M059J (cell line): ENCODE results near the gene CHSY3. TPM values are rescaled to one million over a fixed set of nuclear protein-coding genes. Genes with fewer than 3 reads are reported as not detected.

Experiments used
- DNase-seq: peaks from one replicate; pipeline ENCODE4 v3.0.0-alpha.2; 2012; ENCODE audit warnings: low read depth
- total RNA-seq: library from RNA; depleted of rRNA; stranded (reverse); fragments of >200 nt; shearing (Covaris generic); gene quantifications from 2 replicates; pipeline ENCODE4 v1.2.3, GENCODE V29; 2014

CHSY3 gene
- total RNA-seq, 1 experiment from 2014 or later = 0.02 TPM

DNA sequence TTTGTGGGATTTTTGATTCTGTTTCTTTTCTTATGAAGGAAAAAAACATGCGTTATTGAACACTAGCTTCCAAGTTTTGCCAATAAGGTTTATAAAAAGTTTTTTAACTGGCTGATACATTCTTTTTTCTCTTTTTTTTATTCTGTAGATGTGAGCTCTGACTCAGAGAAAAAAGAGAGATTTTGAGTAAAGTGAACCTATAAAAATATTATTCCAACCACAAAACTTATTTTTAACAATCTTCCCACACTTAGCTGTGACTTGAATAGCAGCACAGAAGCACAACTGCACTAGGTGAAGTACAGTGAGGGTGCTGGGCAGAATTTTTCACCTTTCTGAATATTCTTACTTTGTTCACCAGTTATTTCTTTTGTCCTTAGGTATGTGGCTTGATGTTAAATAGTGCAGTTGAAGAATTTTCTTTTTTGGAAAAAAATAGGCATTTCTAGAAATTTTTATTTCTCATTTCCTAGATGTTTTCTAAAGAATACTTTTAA, 41.6 kb downstream of the CHSY3 start:
- DNase-seq = no peak

DNA sequence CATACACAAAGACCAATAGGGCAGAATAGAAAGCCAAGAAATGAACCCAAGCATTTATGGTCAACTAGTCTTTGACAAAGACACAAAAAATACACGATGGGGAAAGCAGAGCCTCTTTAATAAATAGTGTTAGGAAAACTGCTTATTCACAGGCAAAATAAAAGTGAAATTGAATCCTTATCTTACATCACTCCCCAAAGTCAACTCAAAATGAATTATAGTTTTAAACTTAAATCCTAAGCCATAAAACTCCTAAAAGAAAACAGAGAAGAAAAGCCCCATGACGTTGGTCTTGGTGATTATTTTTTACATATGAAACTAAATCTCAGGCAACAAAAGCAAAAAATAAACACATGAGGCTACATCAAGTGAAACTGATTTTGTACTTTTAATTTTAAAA, 46.8 kb downstream of the CHSY3 start:
- no peak for DNase-seq

DNA sequence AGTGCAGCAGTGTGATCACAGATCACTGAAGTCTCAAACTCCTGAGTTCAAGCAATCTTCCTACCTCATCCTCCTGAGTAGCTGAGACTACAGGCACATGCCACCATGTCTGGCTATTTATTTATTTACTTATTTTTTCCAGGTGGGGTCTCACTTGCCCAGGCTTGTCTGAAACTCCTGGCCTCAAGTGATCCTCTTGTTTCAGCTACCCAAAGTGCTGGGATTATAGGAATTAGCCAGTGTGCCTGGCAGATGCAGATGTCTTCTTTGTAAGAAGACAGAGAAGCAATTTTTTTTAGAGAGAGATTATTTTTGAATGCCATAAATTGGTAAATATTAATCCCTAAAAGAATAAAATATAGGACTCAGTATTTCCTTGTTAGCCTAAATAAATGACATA, 54.3 kb downstream of the CHSY3 start:
- DNase-seq = no peak

DNA sequence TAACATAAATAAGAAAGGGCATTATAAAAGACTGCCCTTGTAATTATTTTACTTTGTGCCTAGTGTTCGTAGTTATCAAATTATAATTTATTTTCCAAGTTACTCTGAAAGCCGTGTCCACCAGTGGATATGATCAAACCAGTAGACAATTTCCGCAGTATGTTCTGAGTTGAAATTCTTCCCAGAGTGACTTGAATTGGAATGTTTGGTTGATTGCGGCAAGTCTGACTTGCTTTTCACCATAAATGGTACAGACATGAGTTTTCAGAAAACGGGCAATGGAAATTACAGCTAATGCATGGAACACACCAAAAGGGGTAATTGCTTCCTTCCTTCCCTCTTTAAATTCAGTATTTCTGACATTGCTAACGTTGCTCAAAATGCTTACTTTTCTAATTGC, 56.6 kb downstream of the CHSY3 start:
- no peak for DNase-seq

DNA sequence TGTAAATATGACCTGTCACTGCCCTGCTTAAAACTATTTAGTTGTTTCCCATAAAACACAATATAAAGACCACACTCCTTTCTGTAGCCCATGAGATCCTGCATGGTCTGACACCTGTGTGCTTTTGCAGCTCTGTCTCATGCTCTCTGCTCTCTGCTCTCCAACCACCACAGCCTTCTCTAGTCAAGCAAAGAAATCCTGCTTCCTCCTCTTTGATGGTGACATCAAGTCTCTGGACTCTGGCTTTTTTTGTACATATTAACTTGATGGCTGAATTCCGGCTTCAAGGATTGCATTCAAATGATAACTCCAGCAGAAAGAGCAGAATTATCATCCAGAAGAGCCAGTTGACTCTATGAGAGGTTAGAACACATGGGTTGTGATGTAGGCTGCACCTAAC, 58.2 kb downstream of the CHSY3 start:
- no peak for DNase-seq

DNA sequence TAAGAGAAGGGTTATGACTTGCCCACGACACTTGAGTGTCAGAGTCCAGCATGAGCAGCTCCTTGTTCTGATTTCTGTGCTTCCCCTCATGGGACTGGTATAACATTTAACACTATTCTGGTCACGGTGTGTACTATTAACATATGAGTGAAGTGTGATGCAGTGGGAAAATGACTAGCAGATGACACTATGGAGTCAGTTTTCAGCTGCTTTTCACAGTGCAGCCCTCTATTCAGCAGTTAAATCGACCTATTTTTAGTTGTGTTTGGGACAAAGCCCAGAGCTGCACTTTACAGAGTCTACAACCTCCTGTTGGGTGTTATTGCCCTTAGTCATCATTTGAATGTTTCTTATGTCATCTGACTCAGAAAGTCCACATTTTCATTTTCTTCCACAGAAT, 59.1 kb downstream of the CHSY3 start:
- DNase-seq = peak; percentile 1

DNA sequence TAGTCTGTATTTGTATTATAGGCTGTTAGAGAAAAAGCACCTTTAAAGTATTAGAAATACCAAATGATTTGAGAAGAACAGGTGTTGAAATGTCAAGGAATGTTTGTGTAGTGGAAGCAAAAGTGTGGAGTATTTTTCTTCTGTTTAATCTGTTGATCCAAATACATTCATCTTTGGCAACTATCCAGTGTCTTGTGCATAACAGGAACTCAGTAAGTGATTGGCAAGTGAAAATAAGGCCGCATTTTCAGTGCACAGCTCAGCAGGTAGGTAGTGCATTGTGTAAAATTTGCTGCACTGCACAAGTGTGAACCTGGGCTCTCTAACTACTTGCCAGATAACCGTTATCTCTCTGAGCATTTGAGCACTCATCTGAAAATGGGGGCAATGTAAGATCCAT, 61.8 kb downstream of the CHSY3 start:
- DNase-seq = no peak

DNA sequence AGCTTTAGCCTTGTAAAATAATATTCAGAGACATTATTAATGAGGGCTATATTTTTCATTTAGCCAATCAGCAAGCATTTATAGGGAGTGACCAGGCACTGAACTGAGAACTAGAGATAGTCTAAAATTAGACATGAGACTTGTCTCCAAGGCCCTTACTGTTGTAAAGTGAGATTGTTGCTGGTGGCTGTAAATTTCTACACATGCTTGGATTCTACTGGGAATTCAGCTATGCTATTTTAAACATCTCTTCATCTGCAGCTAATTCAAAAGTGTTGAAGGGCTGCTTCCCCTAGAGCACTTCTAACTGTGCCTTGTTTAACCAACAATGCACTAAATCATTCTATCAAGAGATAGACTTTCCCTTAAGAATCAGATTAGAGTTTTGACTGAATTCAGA, 67.4 kb downstream of the CHSY3 start:
- DNase-seq = no peak

DNA sequence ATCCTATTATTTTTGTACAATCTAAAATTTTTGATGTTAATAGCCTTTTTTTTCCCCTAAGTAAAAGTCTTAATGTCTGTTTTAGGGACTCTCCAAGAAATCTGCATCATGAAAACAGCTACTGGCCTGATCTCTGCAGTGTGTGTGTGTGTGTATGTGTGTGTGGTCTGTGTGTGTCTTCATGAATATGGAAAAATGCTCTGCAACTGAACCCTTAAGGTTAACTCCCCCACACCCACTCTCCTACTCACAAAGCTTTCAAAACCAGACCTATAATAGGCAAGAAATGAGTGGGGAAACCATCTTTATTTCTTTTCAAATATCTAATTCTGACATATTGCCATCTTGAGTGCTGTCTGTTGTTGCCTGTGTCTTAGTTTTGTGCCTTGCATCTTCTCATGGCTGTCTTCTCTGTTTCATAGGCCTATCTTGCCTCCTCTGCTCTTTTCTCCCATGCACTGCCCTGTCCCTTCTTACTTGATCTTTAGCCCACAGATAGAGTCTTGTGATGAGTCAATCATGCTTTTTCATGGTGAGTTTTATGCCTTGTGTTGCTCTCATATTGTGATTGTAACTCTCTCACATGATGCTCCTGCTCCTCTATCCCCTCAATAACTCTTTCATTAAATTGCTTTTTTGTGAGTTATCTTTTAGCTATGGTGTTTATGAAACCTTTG, 68.3 kb downstream of the CHSY3 start:
- no peak for DNase-seq

DNA sequence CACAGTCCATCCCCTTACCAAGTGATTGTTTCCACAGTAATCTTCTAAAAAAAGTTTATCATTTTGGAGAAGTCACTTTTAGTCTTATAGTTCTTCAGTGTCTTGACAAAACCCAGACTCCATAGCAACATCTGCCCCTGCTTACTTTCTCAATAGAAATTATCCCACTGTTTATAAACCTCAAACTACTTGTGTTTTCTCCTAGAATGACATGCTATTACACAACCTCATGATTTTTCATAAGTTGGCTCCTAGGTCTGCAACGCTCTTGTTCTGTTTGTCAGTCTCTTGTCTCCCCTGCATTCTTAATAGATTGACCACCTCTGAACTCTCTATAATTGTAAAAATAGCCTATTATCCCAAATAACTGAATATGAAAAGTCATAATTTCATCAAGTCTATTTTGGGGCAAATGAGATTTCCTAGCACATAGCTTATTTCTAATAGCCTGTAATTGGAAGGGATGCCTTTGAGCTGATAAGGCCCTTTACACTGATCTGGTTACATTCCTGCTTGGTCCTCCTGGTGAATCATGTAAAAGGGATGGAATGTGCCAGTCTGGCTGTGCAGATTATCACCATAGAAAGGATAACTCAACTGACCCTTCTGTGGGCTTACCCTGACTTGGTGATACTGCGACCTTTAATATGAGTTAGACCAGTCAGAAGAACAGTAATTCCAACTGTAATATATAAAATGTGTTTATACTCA, 69.6 kb downstream of the CHSY3 start:
- DNase-seq = no peak

DNA sequence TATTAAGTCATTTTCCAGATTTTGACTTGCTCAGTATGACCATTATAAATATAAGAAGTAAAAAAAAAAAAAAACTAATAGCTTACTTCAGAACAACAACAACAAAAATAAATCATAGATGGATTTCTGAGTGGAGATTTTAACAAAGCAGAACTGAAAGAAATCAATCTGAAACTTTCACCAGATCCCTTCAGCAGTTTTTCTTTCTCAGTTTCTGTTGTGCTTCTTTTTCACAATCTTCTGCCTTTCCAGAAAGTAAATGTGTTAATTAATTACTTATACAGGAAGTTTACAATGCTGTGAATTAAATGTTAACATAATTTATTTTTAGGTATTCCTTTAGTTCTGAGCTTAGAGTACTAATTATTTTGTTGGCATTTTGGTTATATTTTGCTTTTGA, 73.5 kb downstream of the CHSY3 start:
- DNase-seq = no peak

DNA sequence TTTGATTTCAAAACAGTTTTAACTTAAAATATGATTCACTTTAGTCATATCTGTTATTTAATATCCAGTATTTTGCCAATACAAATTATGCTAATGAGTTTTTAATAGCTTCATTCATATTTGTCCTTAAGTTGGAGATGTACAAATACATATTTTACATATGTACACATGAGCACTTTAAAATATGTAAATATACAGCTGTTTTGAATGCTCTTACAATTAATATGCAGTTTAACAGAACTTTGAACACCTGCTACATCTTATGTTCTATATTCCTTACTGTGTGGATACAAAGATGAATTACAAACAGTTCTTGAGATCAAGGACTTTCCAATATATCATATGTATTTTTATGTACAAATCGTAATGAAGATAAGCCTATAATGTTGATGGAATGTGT, 74.0 kb downstream of the CHSY3 start:
- DNase-seq = no peak

DNA sequence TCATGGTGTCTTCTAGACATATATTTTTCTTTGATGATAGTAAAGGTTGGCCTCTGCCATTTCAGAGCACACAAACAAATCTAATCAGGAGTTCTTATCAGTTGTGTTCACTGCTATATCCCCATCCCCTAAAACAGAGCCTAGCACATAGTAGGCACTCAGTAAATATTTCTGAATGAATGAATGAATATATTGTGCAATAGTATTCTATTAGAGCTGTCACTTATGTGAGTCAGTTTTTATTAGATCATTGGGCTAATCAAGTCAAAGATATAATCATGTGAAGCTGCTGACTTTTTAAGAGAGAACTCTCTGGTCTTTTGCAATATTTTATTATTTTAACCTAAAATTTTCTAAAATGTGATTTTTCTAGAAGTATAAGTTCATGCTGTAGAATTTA, 84.2 kb downstream of the CHSY3 start:
- DNase-seq = no peak

DNA sequence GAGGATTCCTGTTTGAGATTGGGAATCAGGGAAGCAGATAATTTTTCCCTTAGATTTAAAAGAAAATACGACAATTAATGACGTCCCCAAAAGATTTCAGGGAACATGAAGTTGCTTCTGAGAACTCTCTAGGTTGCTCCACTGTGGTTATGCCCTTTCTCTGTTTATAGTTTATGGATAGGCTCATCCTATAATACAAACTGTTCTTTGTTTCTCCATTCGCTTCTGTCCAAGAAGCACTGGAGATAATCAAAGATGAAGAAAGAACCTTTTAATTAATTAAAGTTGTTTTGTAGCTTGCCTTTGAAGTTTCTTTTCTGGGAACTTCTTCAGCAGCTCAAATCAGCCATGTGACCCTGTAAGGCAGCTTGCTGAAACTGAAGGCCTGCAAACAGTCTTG, 87.5 kb downstream of the CHSY3 start:
- DNase-seq = no peak

DNA sequence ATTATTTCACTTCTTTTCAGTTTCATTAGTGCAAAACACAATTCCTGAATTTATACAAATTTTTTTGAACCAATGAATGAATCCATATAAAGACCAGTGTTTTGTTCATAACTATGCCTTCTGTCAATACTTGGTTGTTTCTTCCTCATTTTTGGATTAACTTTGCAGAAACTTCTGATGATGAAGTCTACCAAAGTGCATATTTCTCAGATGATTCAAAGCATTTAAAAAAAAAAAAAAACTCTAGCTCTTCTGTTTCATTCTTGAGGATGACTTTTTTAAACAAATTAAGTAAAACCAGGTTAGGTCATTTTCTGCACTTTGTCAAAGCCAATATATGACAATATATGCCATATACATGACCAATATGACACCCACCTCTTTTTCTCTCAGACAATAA, 92.6 kb downstream of the CHSY3 start:
- no peak for DNase-seq

DNA sequence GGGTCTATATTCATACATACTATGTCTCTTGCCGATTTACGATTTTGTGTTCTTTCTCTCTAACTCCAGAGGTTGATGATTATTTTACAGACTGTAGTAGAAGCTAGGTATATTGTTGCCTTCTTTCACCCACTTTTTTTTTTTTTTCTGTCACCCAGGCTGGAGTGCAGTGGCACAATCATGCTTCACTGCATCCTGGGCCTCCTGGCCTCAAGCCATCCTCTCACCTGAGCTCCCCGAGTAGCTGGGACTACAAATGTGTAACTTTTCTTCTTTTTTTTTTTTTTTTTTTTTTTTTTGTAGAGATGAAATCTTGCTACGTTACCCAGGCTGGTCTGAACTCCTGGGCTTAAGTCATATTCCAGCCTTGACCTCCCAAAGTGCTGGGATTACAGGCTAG, 96.2 kb downstream of the CHSY3 start:
- DNase-seq = no peak

DNA sequence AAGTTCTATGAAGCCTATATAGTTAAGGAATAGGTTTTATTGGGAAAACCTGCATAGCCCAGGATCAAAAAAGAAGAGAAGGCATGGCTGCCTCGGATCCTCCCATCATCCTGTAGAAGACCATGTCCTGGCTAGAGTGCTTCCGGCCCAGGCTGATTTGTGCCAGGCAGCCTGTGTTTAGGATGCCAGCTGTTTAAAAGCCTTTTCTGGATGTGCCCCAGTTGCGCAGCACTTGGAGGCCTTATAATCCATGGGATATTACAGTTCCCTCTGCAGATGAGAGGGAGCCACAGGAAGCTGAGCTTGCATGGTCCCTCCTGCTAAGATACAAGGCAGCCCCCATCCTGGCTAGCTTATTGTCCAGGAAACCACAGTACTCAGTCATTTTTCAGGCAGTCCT, 97.9 kb downstream of the CHSY3 start:
- no peak for DNase-seq

DNA sequence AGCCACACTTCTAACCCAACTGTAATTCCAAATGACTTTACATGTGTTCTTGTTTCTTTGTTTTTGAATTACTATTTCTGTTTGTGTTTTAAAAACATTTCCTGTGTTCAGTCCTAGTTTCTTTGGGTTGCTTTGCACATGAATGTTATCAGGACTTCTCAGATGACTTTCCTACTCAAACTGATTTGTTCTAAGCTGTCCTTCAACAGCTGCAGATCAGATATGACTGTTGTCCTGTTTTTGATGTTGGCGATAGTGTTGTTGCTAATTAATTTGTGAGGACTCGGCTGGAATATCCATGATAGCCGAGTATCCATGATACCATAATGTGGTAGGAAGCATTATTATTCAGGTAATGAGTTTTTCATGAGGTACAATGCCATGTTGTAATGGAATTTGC, 98.6 kb downstream of the CHSY3 start:
- no peak for DNase-seq

DNA sequence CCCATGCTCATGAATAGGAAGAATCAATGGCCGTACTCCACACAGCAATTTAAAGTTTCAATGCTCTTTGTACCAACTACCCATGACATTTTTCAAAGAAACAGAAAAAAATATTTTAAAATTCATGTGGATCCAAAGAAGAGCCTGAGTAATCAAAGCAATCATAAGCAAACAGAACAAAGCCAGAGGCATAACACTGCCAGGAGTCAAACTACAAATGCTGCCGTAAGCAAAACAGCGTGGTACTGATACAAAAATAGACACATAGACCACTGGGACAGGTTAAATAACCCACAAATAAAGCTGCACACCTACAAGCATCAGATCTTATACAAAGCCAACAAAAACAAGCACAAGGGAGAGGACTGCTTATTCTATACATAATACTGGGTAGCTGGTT, 107.7 kb downstream of the CHSY3 start:
- no peak for DNase-seq

DNA sequence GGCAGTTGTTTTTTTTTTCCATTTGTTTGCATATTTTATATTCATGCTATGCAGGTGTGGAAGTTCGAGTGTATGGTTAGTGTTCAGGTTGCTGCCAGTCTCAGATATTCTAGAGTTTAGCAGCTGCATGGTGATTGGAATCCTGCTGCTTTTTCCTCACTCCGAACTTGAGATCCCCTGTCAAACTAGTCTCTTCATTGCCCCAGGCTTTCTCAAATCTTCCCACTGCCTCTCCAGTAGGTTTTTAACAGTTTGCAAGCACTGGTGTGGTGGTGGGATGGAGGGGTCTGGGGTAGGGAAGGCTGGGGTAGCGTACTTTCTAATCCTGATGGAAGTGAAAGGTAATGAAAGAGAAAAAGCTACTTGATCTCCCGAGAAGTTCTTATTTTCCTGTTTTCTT, 112.9 kb downstream of the CHSY3 start:
- DNase-seq = no peak

DNA sequence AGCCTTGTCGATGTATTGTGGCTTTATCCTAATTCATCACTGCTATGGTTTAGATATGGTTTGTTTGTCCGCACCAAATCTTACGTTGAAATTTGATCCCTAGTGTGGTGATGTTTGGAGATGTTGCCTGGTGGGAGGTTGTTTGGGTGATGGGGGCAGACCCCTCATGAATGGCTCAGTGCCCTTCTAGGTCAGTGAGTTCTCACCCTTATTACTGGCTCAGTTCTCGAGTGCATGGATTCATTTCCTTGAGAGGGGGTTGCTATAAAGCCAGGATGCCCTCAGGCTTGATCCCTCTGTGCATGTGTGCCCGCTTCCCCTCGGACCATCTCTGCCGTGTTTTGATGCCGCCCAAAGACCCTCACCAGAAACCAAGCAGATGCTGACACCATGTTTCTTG, 114.4 kb downstream of the CHSY3 start:
- DNase-seq = no peak

DNA sequence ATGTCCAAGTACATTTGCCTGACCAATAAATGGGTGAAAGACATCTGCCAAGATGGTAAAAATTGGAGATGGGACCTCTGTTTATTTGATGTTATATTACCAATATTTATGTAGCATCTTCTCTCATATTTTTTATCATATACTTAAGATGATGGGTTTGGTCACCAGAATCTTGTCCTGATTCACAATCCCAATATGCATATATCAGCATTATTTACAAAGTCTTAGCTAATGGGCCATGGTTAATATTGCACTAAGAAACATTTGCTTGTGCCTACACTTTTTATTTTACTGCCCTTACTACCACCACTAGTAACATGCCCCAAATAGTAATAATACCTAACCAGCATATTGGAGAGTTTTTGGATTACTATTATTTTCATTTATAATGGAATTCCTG, 116.7 kb downstream of the CHSY3 start:
- DNase-seq = no peak

DNA sequence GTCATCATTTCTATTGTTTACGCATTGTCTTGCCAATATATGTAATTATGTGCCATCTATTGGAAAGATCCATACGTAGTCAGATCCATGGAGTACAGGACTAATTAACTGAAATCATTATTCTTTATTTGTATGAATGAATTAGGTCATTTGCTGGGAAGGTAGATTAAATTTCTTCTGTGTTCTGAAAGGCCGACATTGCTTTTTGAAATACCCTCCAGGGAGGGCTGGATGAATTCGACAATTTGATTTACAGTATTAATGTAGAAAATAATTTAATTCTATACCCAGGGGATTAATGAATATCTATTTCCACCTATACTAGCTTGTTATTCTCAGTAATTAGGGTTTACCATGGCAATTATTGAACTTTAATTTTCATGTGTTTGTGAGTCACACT, 117.6 kb downstream of the CHSY3 start:
- no peak for DNase-seq

DNA sequence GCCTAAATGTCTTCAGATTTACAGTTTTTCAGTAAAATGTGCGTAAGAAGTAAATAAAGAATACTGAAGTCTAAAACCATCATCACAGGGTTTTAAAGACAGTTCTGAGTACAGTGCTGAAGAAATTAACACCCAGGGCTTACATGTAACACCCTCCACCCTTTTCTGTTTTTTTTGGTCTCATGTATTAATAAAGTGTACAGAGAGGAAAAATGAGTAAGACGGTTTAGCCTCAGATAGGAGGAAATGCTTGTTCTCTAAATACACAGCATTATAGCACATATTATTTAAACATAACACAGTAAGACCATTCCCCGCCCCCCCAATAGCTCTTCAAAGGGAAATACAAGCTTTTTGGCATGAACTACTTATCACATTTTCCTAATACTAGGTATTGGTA, 119.3 kb downstream of the CHSY3 start:
- DNase-seq = no peak
